HTERT RPE-1 (cell line): Measurements from ENCODE around the gene GALNS.
"Not testable (repeated sequence)": the region's sequence is repeated elsewhere in the genome, so short reads cannot be mapped to it uniquely, and the experiment has no call there.

Experiments
- in situ Hi-C: fragments of 300-500 bp; cut with MboI; formaldehyde crosslinking; loops from 4 replicates; pipeline ENCODE4 v1.14.3; 2020; ENCODE audit warnings: low sequenced_read_pairs

The GALNS gene

GRCh38 chr16:88889702-88890352 lies 33.1 kb upstream of the GALNS start:
- in situ Hi-C loops: not testable (repeated sequence)

DNA sequence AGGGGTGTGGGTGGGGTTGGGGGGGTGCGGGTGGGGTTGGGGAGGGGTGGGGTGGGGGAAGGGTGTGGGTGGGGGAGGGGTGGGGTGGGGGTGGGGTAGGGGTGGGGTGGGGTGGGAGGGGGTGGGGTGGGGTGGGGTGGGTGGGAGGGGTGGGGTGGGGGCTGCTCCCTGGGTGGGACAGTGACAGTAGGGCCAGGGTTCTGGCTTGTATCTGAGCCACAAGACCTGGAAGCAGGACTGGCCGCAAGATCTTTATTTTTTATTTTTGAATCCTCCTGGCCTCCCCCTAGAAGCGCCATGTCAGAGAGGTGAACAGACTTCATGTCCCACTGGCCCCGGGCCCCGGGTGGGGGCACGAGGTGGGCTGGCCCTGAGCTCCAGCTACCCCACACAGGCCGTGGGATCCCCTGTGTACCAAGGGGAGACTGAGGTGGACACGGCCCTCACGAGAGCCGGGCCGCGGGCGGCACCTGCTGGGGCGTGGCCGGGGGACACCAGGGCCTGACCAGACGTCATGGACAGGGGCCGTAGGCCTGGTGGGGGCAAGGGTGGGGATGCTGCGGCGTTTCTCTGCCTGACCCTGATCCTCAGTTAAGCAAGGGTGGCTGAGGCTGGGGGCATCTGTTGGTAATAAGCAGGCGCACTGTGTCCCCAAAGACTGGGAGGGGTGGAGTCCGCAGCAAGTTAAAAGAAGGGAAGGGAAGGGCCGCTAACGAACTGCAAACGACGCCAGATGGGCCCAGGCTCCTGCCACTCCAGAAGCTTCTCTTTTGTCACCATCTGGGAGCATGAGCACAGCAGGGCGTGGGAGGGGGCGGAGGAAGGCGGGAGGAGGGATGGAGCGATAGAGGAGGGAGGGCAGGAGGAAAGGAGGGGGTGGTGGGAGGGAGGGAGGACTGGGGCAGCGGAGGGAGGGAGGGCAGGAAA lies 32.0 kb upstream of the GALNS start:
- in situ Hi-C loops: no loop called here

- in situ Hi-C loops: no loop called here
These were observed 31.3 kb upstream of the GALNS start for GRCh38 chr16:88888057-88888456.

DNA sequence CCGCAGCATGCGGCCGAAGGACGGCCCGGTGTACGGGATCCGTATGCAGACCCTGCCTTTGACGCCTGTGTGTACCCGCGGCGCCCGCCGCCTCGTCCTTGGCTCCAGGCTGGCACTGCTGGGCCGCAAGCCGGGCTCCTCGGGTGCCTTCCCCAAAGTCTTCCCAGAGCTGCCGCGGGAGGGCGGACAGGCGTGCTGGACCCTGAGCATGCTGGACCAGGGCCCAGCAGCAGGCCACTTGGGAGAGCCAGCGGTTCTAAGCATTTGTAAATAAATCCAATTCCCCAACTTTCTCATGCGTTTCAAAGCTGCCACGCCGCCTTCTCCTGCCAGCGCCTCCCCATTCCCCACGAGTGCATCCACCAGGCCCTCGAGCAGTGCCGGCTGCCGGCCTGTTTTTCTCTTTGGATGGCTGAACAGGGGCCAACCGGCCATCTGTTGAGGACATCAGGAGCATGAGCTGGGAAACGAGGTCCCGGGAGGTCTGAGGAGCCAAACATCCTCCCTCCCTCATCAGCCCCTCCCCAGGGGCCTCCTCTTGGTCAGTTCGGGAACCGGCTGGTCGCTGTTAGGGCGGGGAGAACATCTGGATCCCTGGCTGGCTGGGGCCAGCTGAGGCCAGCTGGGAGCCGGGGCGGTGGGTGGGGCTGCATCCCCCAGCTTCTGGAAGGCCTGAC lies 30.2 kb upstream of the GALNS start:
- in situ Hi-C loops: no loop called here

- in situ Hi-C loops: no loop called here
These were observed 29.7 kb upstream of the GALNS start for GRCh38 chr16:88886420-88886844.

- in situ Hi-C loops: no loop called here
These were observed 29.0 kb upstream of the GALNS start for GRCh38 chr16:88885693-88886280.

DNA sequence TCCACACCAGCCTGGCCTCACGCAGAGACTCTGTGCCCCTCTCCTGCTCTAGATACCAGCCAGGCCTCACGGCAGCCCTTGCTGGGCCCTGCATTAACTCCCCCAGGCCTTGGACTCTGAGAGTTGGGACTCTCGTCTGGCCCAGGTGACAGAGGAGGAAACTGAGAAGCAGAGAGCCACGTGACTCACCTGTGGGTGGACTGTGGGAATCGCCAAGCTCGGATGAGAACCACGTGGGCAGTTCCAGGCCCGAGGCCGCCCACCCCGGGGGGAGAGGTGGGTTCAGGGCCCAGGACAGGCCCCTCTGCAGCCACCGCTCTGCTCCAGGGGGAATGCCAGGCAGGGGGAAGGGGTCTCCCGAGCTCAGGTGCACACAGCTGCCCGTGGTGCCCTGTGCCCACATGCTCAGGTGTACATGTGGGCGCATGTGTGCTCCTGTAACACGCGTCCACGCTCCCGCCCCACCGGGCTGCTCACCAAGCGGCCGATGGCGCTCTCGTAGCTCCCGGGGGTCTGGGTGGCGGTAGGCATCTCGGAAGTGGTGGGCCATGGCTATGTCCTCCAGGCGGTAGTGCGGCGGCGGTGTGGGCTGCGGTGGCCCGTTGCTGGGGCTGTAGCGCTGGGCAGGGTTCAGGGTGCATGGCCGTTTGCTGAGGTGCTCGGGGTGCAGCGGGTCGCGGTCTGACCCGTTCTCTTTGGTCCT lies 28.0 kb upstream of the GALNS start:
- in situ Hi-C loops: no loop called here

DNA sequence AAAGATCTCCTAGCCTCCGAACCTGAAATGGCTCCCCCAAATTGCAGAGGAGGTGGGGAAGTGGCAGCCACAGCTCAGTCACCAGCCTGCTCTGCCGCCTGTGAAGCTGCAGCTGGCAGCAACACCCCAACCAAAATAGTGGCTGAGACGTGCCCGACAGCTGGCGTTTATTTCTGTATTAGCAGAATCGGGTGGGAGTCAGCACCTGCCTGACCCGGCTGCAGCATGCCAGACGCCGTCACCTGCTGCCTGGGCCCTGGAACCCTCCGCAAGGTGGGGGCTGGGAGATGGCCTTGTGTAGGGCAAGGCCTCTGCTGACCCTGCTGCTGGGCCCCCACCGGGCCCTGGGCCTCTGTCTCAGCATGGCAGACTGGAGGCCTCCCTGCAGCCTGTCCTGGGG lies 27.2 kb upstream of the GALNS start:
- in situ Hi-C loops: no loop called here

- in situ Hi-C loops: no loop called here
These were observed 26.6 kb upstream of the GALNS start for GRCh38 chr16:88883117-88883895.

- in situ Hi-C loops: no loop called here
These were observed 25.7 kb upstream of the GALNS start for GRCh38 chr16:88882358-88883030.

DNA sequence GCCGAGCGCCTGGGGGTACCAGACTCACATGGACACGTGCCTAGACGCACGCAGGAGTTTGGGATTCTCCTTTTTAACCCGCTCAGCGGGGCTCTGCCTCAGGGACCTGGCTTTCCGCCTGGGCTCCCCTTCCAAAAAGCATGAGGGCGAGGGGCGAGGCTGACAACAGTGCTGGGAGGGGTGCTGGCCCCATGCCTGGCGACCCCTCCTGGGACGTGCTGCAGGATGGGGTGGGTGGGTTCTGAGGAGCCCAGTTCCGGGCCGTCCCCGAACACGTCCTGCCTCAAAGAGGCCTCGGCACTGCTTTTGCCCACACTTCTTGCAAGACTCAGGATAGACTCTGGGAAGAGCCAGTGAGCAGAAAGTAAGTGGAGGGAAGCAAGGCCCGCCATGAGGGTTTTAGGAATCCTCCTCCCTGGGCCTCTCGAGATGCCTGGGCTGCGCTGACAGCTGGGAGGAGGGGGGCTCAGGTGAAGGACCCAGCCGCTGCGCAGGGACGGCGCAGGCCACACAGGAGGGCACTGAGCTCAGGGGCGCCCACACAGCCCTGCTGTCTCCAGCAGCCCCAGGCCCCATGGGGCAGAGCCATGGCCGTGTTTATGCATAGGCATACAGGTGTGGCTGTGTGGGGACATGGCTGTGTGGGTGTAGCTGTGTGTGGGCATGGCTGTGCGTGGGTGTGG lies 25.1 kb upstream of the GALNS start:
- in situ Hi-C loops: no loop called here

GRCh38 chr16:88881007-88881615 lies 24.4 kb upstream of the GALNS start:
- in situ Hi-C loops: no loop called here

DNA sequence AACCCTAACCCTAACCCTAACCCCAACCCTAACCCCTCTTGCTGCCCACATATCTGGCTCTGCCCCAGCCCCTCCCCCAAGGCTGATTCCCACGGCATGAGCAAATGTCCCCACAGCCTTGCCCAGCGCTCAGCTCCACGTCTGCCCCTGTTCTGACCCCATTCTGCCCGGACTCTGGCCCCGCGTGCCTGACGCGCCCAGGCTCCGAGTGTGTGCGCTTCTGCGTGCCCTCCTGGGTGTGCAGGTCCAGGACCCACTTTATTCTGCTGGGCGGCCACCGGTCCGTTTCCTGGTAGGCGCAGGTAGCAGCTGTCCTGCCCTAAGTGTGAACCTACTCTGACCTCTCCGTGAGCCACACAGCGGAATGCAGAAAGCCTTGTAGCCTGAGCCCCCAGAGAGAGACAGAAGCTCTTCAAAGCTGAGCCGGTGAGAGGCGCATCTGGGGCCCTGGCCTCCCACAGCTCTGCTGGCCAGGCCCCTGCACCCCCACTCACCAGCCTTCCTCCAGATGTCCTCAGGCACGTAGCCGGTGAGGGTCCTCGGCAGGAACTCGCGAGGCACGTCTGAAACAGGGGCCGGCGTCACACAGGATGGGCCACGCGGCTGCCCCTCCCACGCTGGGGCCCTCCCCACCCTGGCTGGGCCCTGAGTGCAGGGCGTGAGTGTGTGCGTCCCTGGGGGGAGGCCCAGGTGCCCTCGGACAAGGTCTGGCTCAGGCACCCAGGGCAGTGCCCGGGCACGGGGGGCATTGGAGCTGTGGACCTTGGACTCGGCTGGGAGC lies 23.7 kb upstream of the GALNS start:
- in situ Hi-C loops: no loop called here

- in situ Hi-C loops: no loop called here
These were observed 23.0 kb upstream of the GALNS start for GRCh38 chr16:88879788-88880055.

DNA sequence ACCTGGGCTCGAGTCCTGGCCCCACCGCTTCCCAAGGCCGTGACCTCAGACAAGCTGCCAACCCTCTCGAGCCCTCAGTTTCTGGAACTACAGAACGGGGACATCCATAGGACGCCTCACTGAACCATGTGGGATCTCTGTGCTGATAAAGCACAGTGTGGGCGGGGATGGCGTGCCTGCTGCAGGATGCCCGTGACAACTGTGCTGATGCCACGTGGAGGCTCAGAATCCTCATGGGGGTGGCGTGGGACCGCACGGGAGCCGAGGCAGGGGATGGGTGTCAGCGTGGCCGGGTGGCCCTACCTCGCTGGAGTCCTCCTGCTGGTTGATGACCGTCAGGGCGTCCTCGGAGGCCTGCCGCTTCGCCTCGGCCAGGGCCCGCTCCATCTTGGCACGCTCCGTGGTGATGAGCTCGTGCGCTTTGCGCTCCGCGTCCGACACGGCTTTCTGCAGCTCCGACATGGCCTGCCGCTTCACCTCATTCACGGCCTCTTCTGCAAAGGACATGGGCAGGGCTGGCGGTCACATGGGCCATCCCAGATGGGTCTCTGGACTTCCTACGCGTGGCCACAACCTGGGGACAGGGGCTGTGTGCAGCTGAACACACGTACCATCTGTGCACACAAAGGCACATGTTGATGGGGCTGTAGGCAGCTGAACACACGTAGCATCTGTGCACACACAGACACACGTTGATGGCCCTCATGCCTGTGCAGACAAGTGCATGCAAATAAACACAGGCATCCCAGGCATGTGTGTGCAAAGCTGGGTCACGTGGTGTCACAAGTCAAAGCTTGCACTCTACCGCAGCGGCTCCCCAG lies 22.4 kb upstream of the GALNS start:
- in situ Hi-C loops: no loop called here

GRCh38 chr16:88878356-88878755 lies 21.6 kb upstream of the GALNS start:
- in situ Hi-C loops: no loop called here
